Measurements from ENCODE around the gene PERCC1.

DNA sequence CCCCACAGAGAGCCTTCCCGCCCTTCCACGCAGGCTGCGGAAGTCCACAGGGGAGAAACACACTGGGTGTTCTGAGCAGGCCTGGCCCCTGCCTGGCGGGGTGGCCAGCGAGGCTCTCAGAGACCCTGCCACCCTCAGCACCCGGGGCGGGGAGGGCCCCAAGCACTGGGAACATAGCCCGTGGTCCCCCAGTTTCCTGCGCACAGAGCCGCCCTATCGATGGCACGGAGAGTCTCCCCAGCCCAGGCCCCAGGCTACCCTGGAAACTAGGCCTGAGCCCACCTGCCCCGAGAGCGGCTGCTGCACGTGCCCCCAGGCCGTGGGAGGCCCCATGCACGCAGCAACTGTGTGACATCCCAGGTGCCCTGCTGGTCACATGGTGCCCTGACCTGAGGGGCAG lies 23.7 kb downstream of the PERCC1 start:
- TF ChIP-seq, protein P1, sequence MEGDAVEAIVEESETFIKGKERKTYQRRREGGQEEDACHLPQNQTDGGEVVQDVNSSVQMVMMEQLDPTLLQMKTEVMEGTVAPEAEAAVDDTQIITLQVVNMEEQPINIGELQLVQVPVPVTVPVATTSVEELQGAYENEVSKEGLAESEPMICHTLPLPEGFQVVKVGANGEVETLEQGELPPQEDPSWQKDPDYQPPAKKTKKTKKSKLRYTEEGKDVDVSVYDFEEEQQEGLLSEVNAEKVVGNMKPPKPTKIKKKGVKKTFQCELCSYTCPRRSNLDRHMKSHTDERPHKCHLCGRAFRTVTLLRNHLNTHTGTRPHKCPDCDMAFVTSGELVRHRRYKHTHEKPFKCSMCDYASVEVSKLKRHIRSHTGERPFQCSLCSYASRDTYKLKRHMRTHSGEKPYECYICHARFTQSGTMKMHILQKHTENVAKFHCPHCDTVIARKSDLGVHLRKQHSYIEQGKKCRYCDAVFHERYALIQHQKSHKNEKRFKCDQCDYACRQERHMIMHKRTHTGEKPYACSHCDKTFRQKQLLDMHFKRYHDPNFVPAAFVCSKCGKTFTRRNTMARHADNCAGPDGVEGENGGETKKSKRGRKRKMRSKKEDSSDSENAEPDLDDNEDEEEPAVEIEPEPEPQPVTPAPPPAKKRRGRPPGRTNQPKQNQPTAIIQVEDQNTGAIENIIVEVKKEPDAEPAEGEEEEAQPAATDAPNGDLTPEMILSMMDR (IDR thresholded peaks at IDR 0.05), result no peak
- TF ChIP-seq POLR2A (IDR thresholded peaks at IDR 0.05), result no peak
